Right ventricle myocardium inferior (tissue), 1 donor: ENCODE data around the gene CSMD2. TPM values are rescaled to one million over a fixed set of nuclear protein-coding genes. Genes with fewer than 3 reads are reported as not detected.

Experiments
- ATAC-seq: fragments of 200-7000 bp; cut with Tn5 transposase; one replicate; pipeline ENCODE4 v1.9.1; 2020; ENCODE audit warnings: mild to moderate bottlenecking, moderate library complexity
- DNase-seq: peaks from one replicate; pipeline ENCODE4 v3.0.0; 2021; ENCODE audit errors: missing footprints
- intact Hi-C: fragments of 100-400 bp; cut with DNase I; formaldehyde crosslinking; loops from one replicate; pipeline ENCODE4 v1.11.0; 2022
- total RNA-seq: library from RNA; stranded (reverse); fragmentation: NEBNext Ultra II Directional; extraction: Animal tissue kit (Norgen Biotek cat#: 25700); gene quantifications from one replicate; pipeline ENCODE4 v1.2.1, GENCODE V29; 2021
- donor health status: DM: no; HTN: yes; CAD: no; lungs with severe emphysema.

Gene CSMD2
- total RNA-seq, 1 donor from 2014 or later: 0.32 TPM

GRCh38 chr1:34070201-34070836 is 94.7 kb downstream of the CSMD2 start:
- no peak for DNase-seq
- intact Hi-C loops: no loop called here

GRCh38 chr1:34066981-34067603 is 97.9 kb downstream of the CSMD2 start:
- DNase-seq (no peak), ATAC-seq (no peak)
- intact Hi-C loops: no loop called here

More at GRCh38 chr1:34070201-34070836, 94.7 kb downstream of the CSMD2 start:
- no peak for ATAC-seq

GRCh38 chr1:34066166-34066565 is 98.9 kb downstream of the CSMD2 start:
- no peak for DNase-seq
- intact Hi-C loops: no loop called here
- ATAC-seq: no peak

- DNase-seq: no peak
These were observed 99.5 kb downstream of the CSMD2 start for GRCh38 chr1:34065498-34065897.

GRCh38 chr1:34060901-34061415 is 104.1 kb downstream of the CSMD2 start:
- DNase-seq (no peak), ATAC-seq (peak; percentile 42)
- intact Hi-C loops: no loop called here

More at GRCh38 chr1:34065498-34065897, 99.5 kb downstream of the CSMD2 start:
- no peak for ATAC-seq
- intact Hi-C loops: no loop called here

- DNase-seq (no peak), ATAC-seq (no peak)
- intact Hi-C loops: no loop called here
These were observed 104.8 kb downstream of the CSMD2 start for GRCh38 chr1:34060187-34060730.

GRCh38 chr1:34057347-34058130 is 107.5 kb downstream of the CSMD2 start:
- DNase-seq (peak; percentile 71), ATAC-seq (peak; percentile 92)
- intact Hi-C loops: loop anchor here (5.0 kb wide), 1 partner anchor 85 kb away; no protein-coding TSS in a partner anchor

- no peak for ATAC-seq
- no peak for DNase-seq
- intact Hi-C loops: loop anchor here (5.0 kb wide), 1 partner anchor 84 kb away; no protein-coding TSS in a partner anchor
These were observed 109.2 kb downstream of the CSMD2 start for GRCh38 chr1:34055818-34056217.

GRCh38 chr1:34054920-34055319 is 110.1 kb downstream of the CSMD2 start:
- intact Hi-C loops: loop anchor here (5.0 kb wide), 1 partner anchor 83 kb away; no protein-coding TSS in a partner anchor

GRCh38 chr1:34053660-34054059 is 111.4 kb downstream of the CSMD2 start:
- DNase-seq (no peak), ATAC-seq (no peak)
- intact Hi-C loops: no loop called here

More at GRCh38 chr1:34054920-34055319, 110.1 kb downstream of the CSMD2 start:
- no peak for ATAC-seq
- no peak for DNase-seq

GRCh38 chr1:34052565-34052964 is 112.5 kb downstream of the CSMD2 start:
- no peak for DNase-seq
- no peak for ATAC-seq

GRCh38 chr1:34050709-34051485 is 114.1 kb downstream of the CSMD2 start:
- DNase-seq (no peak), ATAC-seq (no peak)
- intact Hi-C loops: no loop called here

More at GRCh38 chr1:34052565-34052964, 112.5 kb downstream of the CSMD2 start:
- intact Hi-C loops: no loop called here

- no peak for ATAC-seq
- intact Hi-C loops: no loop called here
- DNase-seq: no peak
These were observed 115.0 kb downstream of the CSMD2 start for GRCh38 chr1:34049994-34050393.

GRCh38 chr1:34049477-34049876 is 115.6 kb downstream of the CSMD2 start:
- ATAC-seq (no peak), DNase-seq (no peak)
- intact Hi-C loops: no loop called here

- intact Hi-C loops: no loop called here
- ATAC-seq: no peak
- DNase-seq: no peak
These were observed 127.2 kb downstream of the CSMD2 start for GRCh38 chr1:34037856-34038255.

GRCh38 chr1:34037109-34037508 is 127.9 kb downstream of the CSMD2 start:
- ATAC-seq (no peak), DNase-seq (no peak)
- intact Hi-C loops: no loop called here

GRCh38 chr1:34034036-34034435 is 131.0 kb downstream of the CSMD2 start:
- intact Hi-C loops: no loop called here
- ATAC-seq: no peak
- DNase-seq: no peak

GRCh38 chr1:34029954-34030353 is 135.1 kb downstream of the CSMD2 start:
- ATAC-seq (no peak), DNase-seq (no peak)
- intact Hi-C loops: no loop called here
